Left ventricle myocardium inferior (tissue), 1 donor: ENCODE data around the gene TRPV5. TPM values are rescaled to one million over a fixed set of nuclear protein-coding genes. Genes with fewer than 3 reads are reported as not detected.

Experiments used
- DNase-seq: peaks from one replicate; pipeline ENCODE4 v3.0.0-alpha.2; 2020
- H3K27ac ChIP-seq: fragments of 200-600 bp; replicated peaks from 2 replicates; pipeline ENCODE4 v1.8.0; 2021
- H3K27me3 ChIP-seq: fragments of 200-600 bp; 2 replicates; pipeline ENCODE4 v1.8.0; 2021; ENCODE audit warnings: low read depth
- H3K36me3 ChIP-seq: fragments of 200-600 bp; 2 replicates; pipeline ENCODE4 v1.8.0; 2021
- H3K4me1 ChIP-seq: fragments of 200-600 bp; 2 replicates; pipeline ENCODE4 v1.8.0; 2021
- H3K4me3 ChIP-seq: fragments of 200-600 bp; 2 replicates; pipeline ENCODE4 v1.8.0; 2021; ENCODE audit warnings: mild to moderate bottlenecking, moderate library complexity
- H3K9me3 ChIP-seq: fragments of 200-600 bp; replicated peaks from 2 replicates; pipeline ENCODE4 v1.8.0; 2021
- intact Hi-C: fragments of 100-400 bp; cut with micrococcal nuclease; formaldehyde crosslinking; loops from one replicate; pipeline ENCODE4 v1.11.0; 2022
- total RNA-seq: library from RNA; stranded (reverse); fragmentation: NEBNext Ultra II Directional; extraction: Animal tissue kit (Norgen Biotek cat#: 25700); gene quantifications from one replicate; pipeline ENCODE4 v1.2.1, GENCODE V29; 2021
- TF ChIP-seq, protein P1 (sequence below): fragments of 200-600 bp; IDR thresholded peaks from 2 replicates; pipeline ENCODE4 v1.8.0; 2021; ENCODE audit warnings: antibody characterized with exemption, mild to moderate bottlenecking, borderline replicate concordance
- donor health status: DM: no; HTN: yes; CAD: no; lungs with severe emphysema.

Gene TRPV5
- total RNA-seq, 1 donor from 2014 or later: not detected

DNA sequence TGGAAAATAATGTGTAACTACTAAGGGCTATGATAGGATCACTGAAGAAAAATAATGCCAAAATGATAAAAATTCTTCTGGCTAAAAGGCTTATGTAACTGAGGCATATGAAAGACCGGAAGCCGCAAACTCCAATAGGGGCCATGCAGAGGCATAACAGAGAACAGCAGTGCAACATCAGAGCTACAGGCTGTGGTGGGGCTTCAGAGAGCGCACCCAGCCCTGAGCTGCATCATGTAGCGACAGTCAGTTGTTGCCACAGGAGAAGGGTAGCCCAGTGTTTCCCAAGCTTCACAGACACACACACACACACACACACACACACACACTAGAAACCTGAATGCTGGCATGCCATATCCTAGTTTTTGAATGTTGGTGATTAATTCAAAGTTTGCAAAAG is 15.1 kb upstream of the TRPV5 start:
- DNase-seq: no peak

GRCh38 chr7:142945001-142945400 is 11.5 kb upstream of the TRPV5 start:
- TF ChIP-seq, protein P1, sequence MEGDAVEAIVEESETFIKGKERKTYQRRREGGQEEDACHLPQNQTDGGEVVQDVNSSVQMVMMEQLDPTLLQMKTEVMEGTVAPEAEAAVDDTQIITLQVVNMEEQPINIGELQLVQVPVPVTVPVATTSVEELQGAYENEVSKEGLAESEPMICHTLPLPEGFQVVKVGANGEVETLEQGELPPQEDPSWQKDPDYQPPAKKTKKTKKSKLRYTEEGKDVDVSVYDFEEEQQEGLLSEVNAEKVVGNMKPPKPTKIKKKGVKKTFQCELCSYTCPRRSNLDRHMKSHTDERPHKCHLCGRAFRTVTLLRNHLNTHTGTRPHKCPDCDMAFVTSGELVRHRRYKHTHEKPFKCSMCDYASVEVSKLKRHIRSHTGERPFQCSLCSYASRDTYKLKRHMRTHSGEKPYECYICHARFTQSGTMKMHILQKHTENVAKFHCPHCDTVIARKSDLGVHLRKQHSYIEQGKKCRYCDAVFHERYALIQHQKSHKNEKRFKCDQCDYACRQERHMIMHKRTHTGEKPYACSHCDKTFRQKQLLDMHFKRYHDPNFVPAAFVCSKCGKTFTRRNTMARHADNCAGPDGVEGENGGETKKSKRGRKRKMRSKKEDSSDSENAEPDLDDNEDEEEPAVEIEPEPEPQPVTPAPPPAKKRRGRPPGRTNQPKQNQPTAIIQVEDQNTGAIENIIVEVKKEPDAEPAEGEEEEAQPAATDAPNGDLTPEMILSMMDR: no peak
- Histone ChIP-seq H3K27me3 (peaks cover 4% of the 10 kb centered on the region), H3K36me3 (no peaks in the 10 kb centered on the region), H3K4me1 (peaks cover 8% of the 10 kb centered on the region), H3K9me3 (no peaks in the 10 kb centered on the region), H3K27ac (no peak overlapping the region), H3K4me3 (no peak overlapping the region)
- no peak for DNase-seq
- intact Hi-C loops: no loop called here

More for the DNA sequence above, 15.1 kb upstream of the TRPV5 start:
- intact Hi-C loops: no loop called here
- Histone ChIP-seq H3K36me3 (no peaks in the 10 kb centered on the region), H3K27me3 (no peaks in the 10 kb centered on the region), H3K9me3 (no peaks in the 10 kb centered on the region), H3K4me1 (no peaks in the 10 kb centered on the region), H3K27ac (no peak overlapping the region), H3K4me3 (no peak overlapping the region)
- TF ChIP-seq, protein P1: no peak

GRCh38 chr7:142943706-142944268 is 10.2 kb upstream of the TRPV5 start:
- intact Hi-C loops: no loop called here
- no peak overlapping the region for H3K4me3 ChIP-seq
- H3K36me3 ChIP-seq: no peaks in the 10 kb centered on the region
- peaks cover 8% of the 10 kb centered on the region for H3K4me1 ChIP-seq
- no peak overlapping the region for H3K27ac ChIP-seq
- no peaks in the 10 kb centered on the region for H3K9me3 ChIP-seq
- DNase-seq: no peak
- TF ChIP-seq, protein P1: no peak
- H3K27me3 ChIP-seq: peaks cover 4% of the 10 kb centered on the region

- Histone ChIP-seq H3K36me3 (no peaks in the 10 kb centered on the region), H3K4me1 (peaks cover 8% of the 10 kb centered on the region), H3K27ac (no peak overlapping the region), H3K27me3 (peaks cover 4% of the 10 kb centered on the region), H3K9me3 (no peaks in the 10 kb centered on the region), H3K4me3 (no peak overlapping the region)
- intact Hi-C loops: no loop called here
- DNase-seq: no peak
- TF ChIP-seq, protein P1: no peak
Observed at GRCh38 chr7:142942746-142943145, 9.2 kb upstream of the TRPV5 start.

GRCh38 chr7:142941541-142941940 is 8.0 kb upstream of the TRPV5 start:
- TF ChIP-seq, protein P1: no peak
- no peak for DNase-seq
- Histone ChIP-seq H3K36me3 (no peaks in the 10 kb centered on the region), H3K4me3 (no peak overlapping the region), H3K9me3 (no peaks in the 10 kb centered on the region), H3K27me3 (peaks cover 4% of the 10 kb centered on the region), H3K4me1 (peaks cover 8% of the 10 kb centered on the region), H3K27ac (no peak overlapping the region)
- intact Hi-C loops: no loop called here
